ENCODE results near the gene ATRX. TPM values are rescaled to one million over a fixed set of nuclear protein-coding genes. Genes with fewer than 3 reads are reported as not detected.

Gene ATRX
- total and polyA plus RNA-seq, 10 of the 15 experiments (the other 5 are each of a cell fraction or from before 2014, with no cell fraction given) = 19.4 to 73.8 (median 45.2) TPM

DNA sequence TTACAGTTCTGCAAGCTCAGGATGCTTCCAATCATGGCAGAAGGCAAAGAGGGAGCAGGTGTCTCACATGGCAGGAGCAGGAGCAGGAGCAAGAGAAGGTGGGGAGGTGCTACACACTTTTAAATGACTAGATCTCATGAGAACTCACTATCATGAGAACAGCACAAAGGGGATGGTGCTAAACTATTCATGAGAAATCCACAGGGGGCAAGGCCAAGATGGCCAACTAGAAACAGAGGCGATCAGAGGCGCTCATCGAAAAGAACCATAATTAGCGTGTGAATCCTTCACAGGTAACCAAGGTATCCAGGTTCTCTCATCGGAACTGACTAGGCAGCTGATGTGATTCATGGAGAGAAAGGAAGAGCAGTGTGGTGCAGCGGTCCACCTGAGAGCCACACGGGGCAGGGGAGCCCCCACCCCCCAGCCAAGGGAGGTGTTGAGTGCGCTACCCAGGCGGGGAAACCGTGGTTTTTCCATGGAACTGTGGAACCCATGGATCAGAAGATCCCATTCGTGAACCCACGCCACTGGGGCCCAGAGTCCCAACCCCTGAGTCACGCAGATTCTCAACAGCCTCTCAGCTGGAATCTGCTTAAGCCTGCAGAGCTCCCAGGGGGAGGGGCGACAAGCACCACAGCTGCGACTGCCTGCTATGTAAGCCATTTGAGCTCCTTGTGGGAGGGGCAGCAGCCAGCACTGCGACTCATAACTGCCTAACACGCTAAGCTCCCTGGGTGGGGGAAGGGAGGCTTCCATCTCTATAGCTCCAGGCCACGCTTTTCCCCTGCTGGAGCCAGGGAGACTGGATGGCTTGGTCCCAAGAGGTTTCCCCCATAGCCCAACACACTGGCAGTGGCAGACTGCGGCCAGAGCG lies 292.1 kb downstream of the ATRX start (continued):
- TF ChIP-seq CBX3 (IDR thresholded peaks at IDR 0.05; ENCODE audit: borderline replicate concordance, low read depth) (no peak), FOXM1 (IDR thresholded peaks at IDR 0.05; ENCODE audit: low read depth, low read length) (no peak), CHD1 (IDR thresholded peaks at IDR 0.05; ENCODE audit: low read depth, low read length) (no peak)
- TF ChIP-seq, protein P1, sequence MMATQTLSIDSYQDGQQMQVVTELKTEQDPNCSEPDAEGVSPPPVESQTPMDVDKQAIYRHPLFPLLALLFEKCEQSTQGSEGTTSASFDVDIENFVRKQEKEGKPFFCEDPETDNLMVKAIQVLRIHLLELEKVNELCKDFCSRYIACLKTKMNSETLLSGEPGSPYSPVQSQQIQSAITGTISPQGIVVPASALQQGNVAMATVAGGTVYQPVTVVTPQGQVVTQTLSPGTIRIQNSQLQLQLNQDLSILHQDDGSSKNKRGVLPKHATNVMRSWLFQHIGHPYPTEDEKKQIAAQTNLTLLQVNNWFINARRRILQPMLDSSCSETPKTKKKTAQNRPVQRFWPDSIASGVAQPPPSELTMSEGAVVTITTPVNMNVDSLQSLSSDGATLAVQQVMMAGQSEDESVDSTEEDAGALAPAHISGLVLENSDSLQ (IDR thresholded peaks at IDR 0.05) = no peak

DNA sequence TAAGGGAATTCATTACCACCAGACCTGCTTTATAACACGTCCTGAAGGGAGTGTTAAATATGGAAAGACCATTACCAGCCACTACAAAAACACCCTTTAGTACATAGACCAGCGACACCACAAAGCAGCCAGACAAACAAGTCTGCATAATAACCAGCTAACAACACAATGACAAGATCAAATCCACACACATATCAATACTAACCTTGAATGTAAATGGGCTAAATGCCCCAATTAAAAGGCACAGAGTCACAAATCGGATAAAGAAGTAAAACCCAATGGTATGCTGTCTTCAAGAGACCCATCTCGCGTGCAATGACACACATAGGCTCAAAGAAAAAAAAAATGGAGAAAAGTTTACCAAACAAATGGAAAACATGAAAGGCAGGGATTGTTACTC lies 302.0 kb downstream of the ATRX start:
- Histone ChIP-seq H4K20me1 (ENCODE audit: control insufficient read depth, insufficient read depth) (no peaks in the 10 kb centered on the region), H3K4me2 (ENCODE audit: control insufficient read depth, insufficient read depth) (no peak overlapping the region), H3K4me1 (ENCODE audit: control insufficient read depth, insufficient read depth, low read length) (no peaks in the 10 kb centered on the region), H3K27ac (ENCODE audit: control insufficient read depth, insufficient read depth) (no peak overlapping the region), H3K27me3 (replicated peaks in 1 of 2; ENCODE audit: control insufficient read depth in 2 of 2, insufficient read depth in 2 of 2, low read length in 1 of 2) (no peaks in the 10 kb centered on the region), H2AFZ (ENCODE audit: control insufficient read depth, low read depth, low read length) (no peak overlapping the region), H3K9me3 (replicated peaks; ENCODE audit: control insufficient read depth, insufficient read depth, low read length) (no peaks in the 10 kb centered on the region), H3K4me3 (no peak overlapping the region), H3K9ac (ENCODE audit: control insufficient read depth, insufficient read depth, low read length) (no peak overlapping the region), H3K36me3 (ENCODE audit: control insufficient read depth in 2 of 2, insufficient read depth in 2 of 2, low read length in 1 of 2) (no peaks in the 10 kb centered on the region), H3K79me2 (ENCODE audit: control insufficient read depth, insufficient read depth, low read length) (no peaks in the 10 kb centered on the region)
- ChIA-PET POLR2A (interaction anchor here (0.6 kb wide), 1 partner anchor 1166 kb away, joined by 3 read pairs; no protein-coding TSS in a partner anchor), CTCF (no interaction called here), RAD21 (ENCODE audit: unreplicated experiment) (no interaction called here), SMC1A (ENCODE audit: uncharacterized antibody, unreplicated experiment) (no interaction called here)
- no peak for DNase-seq (ENCODE audit: low read depth, low spot score)
- 21% methylated on average over 5 of the region's 5 CpGs for WGBS (ENCODE audit: insufficient coverage, insufficient replicate concordance, low lambda C conversion rate, missing lambda C conversion rate)
- no TSS peak for BruUV-seq (replicated peaks)
- FAIRE-seq = no peak
- intact Hi-C loops (cut with micrococcal nuclease; ENCODE audit: unreplicated experiment) = no loop called here
- ATAC-seq = no peak
- in situ Hi-C loops (cut with MboI) = no loop called here
- TF ChIP-seq, protein P2, sequence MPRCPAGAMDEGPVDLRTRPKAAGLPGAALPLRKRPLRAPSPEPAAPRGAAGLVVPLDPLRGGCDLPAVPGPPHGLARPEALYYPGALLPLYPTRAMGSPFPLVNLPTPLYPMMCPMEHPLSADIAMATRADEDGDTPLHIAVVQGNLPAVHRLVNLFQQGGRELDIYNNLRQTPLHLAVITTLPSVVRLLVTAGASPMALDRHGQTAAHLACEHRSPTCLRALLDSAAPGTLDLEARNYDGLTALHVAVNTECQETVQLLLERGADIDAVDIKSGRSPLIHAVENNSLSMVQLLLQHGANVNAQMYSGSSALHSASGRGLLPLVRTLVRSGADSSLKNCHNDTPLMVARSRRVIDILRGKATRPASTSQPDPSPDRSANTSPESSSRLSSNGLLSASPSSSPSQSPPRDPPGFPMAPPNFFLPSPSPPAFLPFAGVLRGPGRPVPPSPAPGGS (IDR thresholded peaks at IDR 0.05; ENCODE audit: borderline replicate concordance, insufficient read depth, low read depth, low read length, poor library complexity, severe bottlenecking) = no peak
- TF ChIP-seq IKZF1 (conservative IDR thresholded peaks at IDR 0.05) = no peak
- no peak for TF ChIP-seq CBX3 (IDR thresholded peaks at IDR 0.05; ENCODE audit: borderline replicate concordance, low read depth)
- no peak for TF ChIP-seq EZH2 (IDR thresholded peaks at IDR 0.05; ENCODE audit: borderline replicate concordance, control insufficient read depth, low read depth, low read length)
- TF ChIP-seq POU2F2 (IDR thresholded peaks at IDR 0.05; ENCODE audit: borderline replicate concordance, low read depth, low read length) = no peak
- no peak for TF ChIP-seq SMAD5 (IDR thresholded peaks at IDR 0.05; ENCODE audit: low read depth)
- no peak for TF ChIP-seq RAD51 (IDR thresholded peaks at IDR 0.05)
- TF ChIP-seq SREBF2 (IDR thresholded peaks at IDR 0.05; ENCODE audit: low read length) = no peak
- TF ChIP-seq NFXL1 (IDR thresholded peaks at IDR 0.05; ENCODE audit: borderline replicate concordance) = no peak
- no peak for TF ChIP-seq TARDBP (IDR thresholded peaks at IDR 0.05; ENCODE audit: borderline replicate concordance)
- TF ChIP-seq NR2C2 (IDR thresholded peaks at IDR 0.05; ENCODE audit: borderline replicate concordance, control insufficient read depth, insufficient read length, low read depth) = no peak
